Heart left ventricle (tissue), 16 donors: ENCODE measurements around the gene NFASC. TPM values are rescaled to one million over a fixed set of nuclear protein-coding genes. Genes with fewer than 3 reads are reported as not detected.

Experiments used
- ATAC-seq, 4 donors: fragments of 200-7000 bp; cut with Tn5 transposase; one replicate each; pipeline ENCODE4 v1.9.1; 2020 to 2022; ENCODE audit warnings: moderate library complexity in 4 of 4, mild to moderate bottlenecking in 3 of 4, moderate number of reproducible peaks in 1 of 4
- DNase-seq, 5 donors: peaks; one replicate each; pipeline ENCODE4 v3.0.0-alpha.2; 2020
- H3K27ac ChIP-seq, 12 donors: fragments of 200-600 bp; sonication (generic) in 4 of 12; one replicate each; pipeline versions ENCODE4 v1.5.0 to v1.8.0; 2016 to 2022; ENCODE audit warnings: mild to moderate bottlenecking in 2 of 12
- H3K27me3 ChIP-seq, 9 donors: fragments of 200-600 bp; sonication (generic) in 2 of 9; one replicate each; pipeline versions ENCODE4 v1.5.1 to v1.8.0; 2016 to 2022; ENCODE audit warnings: mild to moderate bottlenecking in 3 of 9
- H3K36me3 ChIP-seq, 9 donors: fragments of 200-600 bp; sonication (generic) in 2 of 9; one replicate each; pipeline versions ENCODE4 v1.5.0 to v1.8.0; 2018 to 2022; ENCODE audit warnings: mild to moderate bottlenecking in 2 of 9
- H3K4me1 ChIP-seq, 12 donors: fragments of 200-600 bp; sonication (generic) in 4 of 12; one replicate each; pipeline versions ENCODE4 v1.5.0 to v1.8.0; 2016 to 2022; ENCODE audit warnings: mild to moderate bottlenecking in 3 of 12
- H3K4me3 ChIP-seq, 12 donors: fragments of 200-600 bp; sonication (generic) in 4 of 12; one replicate each; pipeline versions ENCODE4 v1.5.0 to v1.8.0; 2017 to 2022; ENCODE audit warnings: mild to moderate bottlenecking in 9 of 12, moderate library complexity in 4 of 12
- H3K9me3 ChIP-seq, 12 donors: fragments of 200-600 bp; sonication (generic) in 4 of 12; one replicate each; pipeline versions ENCODE4 v1.5.0 to v1.8.0; 2016 to 2022; ENCODE audit warnings: mild to moderate bottlenecking in 1 of 12
- POLR2A ChIP-seq, 2 donors: fragments of 450-650 bp; IDR thresholded peaks; one replicate each; pipeline ENCODE4 v1.6.1; 2017; ENCODE audit warnings: antibody characterized with exemption in 2 of 2, mild to moderate bottlenecking in 2 of 2, moderate library complexity in 2 of 2
- WGBS, 4 donors: extraction: QIAGEN DNeasy Blood & Tissue Kit in 2 of 4; methylation state at CpG; one replicate each; pipeline versions ENCODE4 v1.1.5 to v1.1.7; 2013 to 2018; 5-methylcytosine and 5-hydroxymethylcytosine counted together
- intact Hi-C, 10 donors: fragments of 100-400 bp; cut with DNase I; formaldehyde crosslinking; loops; one replicate each; pipeline versions ENCODE4 v1.11.1 to v1.14.2; 2022
- polyA plus RNA-seq, 2 donors: library from polyadenylated mRNA; stranded (reverse); fragments of 200-250 nt; gene quantifications; one replicate each; pipeline ENCODE4 v1.2.3, GENCODE V29; 2013
- total RNA-seq, 9 donors: library from RNA; depleted of rRNA in 2 of 9; stranded (reverse); fragments of >200 nt in 2 of 9; fragmentation: NEBNext Ultra II Directional in 3 of 9; extraction: Animal tissue kit (Norgen Biotek cat#: 25700) in 3 of 9; gene quantifications; one replicate each; pipeline versions ENCODE4 v1.1.0 to v1.2.4, GENCODE V29; 2016 to 2023
- TF ChIP-seq, protein P1 (sequence below), 12 donors: fragments of 200-600 bp; sonication (generic) in 4 of 12; IDR thresholded peaks; one replicate each; pipeline versions ENCODE4 v1.5.0 to v1.8.0; 2018 to 2022; ENCODE audit warnings: antibody characterized with exemption in 12 of 12, mild to moderate bottlenecking in 5 of 12
- donor health status: ischemic (EF 13 %, LVEDD 7.1; RV severe dilation, severe dysfunction).
- donor health status: healthy with polysubstance abuse.
- donor health status: DM: no; HTN: yes; CAD: no.
- donor health status: DM: no; HTN: no; CAD: no.
- donor health status: ischemic (EF 25% LVEDD 6.9; RV normal size, moderate dysfunction).
- donor health status: ischemic (EF 25% LVEDD 5.7; RV mildly dilated, moderate dysfunction).
- donor health status: healthy.
- donor health status: DM: yes; HTN: yes; CAD: no.
- donor health status: ischemic (EF 35%, LVEDD 5.7; RV mildly dilated, moderate dysfunction).
- donor health status: nonischemic (EF 11% LVEDD 7.7; RV severe dilation, severe dysfunction).
- donor health status: DM: yes; HTN: yes; CAD: no.
- donor health status: PGD.
- donor health status: ischemic (EF 29% LVEDD 5.4; RV normal size, mild dysfunction).
- donor health status: nonischemic (EF 23%, LVEDD 6.1; RV moderate dilation, normal function).

NFASC gene
- total and polyA plus RNA-seq, 11 donors, result 2.5 to 14.6 (median 10.3) TPM

DNA sequence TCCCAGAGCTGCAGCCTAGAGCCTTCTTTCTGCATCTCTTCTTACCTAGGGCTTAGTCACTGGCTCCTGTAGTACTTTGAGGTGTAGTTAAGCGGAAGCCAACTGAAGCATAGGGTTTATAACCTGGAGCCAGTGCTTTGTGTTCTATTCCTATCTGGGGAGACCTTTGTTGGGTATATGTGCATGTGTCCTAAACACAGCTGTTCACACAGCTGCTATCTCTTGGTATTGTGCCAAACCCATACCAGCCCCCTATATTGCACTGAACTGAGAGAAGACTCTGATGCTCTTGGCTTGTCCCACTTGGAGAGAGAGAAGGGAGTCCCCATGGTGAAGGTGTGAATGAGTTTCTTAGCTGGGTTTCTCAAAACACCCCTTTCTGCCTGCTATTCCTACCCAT, 17.2 kb upstream of the NFASC start:
- Histone ChIP-seq H3K4me1 (peaks cover 0 to 7% (median 0%) of the 10 kb centered on the region in 12 donors), H3K36me3 (no peaks in the 10 kb centered on the region), H3K27ac (no peak overlapping the region), H3K9me3 (no peaks in the 10 kb centered on the region), H3K27me3 (no peaks in the 10 kb centered on the region), H3K4me3 (no peak overlapping the region)
- intact Hi-C loops, result no loop called here
- no peak for TF ChIP-seq POLR2A (IDR thresholded peaks at IDR 0.05)
- TF ChIP-seq, protein P1, sequence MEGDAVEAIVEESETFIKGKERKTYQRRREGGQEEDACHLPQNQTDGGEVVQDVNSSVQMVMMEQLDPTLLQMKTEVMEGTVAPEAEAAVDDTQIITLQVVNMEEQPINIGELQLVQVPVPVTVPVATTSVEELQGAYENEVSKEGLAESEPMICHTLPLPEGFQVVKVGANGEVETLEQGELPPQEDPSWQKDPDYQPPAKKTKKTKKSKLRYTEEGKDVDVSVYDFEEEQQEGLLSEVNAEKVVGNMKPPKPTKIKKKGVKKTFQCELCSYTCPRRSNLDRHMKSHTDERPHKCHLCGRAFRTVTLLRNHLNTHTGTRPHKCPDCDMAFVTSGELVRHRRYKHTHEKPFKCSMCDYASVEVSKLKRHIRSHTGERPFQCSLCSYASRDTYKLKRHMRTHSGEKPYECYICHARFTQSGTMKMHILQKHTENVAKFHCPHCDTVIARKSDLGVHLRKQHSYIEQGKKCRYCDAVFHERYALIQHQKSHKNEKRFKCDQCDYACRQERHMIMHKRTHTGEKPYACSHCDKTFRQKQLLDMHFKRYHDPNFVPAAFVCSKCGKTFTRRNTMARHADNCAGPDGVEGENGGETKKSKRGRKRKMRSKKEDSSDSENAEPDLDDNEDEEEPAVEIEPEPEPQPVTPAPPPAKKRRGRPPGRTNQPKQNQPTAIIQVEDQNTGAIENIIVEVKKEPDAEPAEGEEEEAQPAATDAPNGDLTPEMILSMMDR (IDR thresholded peaks at IDR 0.05), result no peak
- DNase-seq, result no peak
- no peak for ATAC-seq
- WGBS, 4 donors, result 93 to 100% (median 97%) methylated on average over 1 of the region's 1 CpG

DNA sequence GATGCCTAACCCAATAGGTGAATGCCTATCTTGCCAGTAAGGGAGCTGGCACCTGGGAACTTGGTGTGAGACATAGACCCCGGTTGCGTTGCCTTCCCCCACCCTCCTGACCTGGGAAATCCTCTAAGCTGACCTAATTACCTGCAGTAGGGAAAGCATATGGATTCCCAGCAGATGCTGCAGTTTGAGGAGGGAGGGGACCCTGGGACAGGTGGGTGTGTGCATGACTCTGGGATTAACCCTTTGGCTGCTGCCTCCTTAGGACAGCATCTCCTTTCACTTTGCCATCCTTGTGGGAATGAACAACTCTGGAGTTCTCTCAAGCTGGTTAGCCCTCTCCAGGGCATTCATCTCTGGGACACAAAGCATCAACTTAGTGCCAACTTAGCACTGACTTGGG, 16.4 kb upstream of the NFASC start:
- Histone ChIP-seq H3K36me3 (no peaks in the 10 kb centered on the region), H3K4me3 (no peak overlapping the region), H3K27ac (no peak overlapping the region), H3K4me1 (peaks cover 0 to 7% (median 0%) of the 10 kb centered on the region in 12 donors), H3K9me3 (no peaks in the 10 kb centered on the region), H3K27me3 (no peaks in the 10 kb centered on the region)
- no peak for TF ChIP-seq POLR2A (IDR thresholded peaks at IDR 0.05)
- TF ChIP-seq, protein P1 (IDR thresholded peaks at IDR 0.05), result no peak
- DNase-seq (no peak), ATAC-seq (no peak)
- 35 to 39% (median 38%) methylated on average over 2 of the region's 2 CpGs for WGBS, 4 donors
- intact Hi-C loops, result no loop called here

DNA sequence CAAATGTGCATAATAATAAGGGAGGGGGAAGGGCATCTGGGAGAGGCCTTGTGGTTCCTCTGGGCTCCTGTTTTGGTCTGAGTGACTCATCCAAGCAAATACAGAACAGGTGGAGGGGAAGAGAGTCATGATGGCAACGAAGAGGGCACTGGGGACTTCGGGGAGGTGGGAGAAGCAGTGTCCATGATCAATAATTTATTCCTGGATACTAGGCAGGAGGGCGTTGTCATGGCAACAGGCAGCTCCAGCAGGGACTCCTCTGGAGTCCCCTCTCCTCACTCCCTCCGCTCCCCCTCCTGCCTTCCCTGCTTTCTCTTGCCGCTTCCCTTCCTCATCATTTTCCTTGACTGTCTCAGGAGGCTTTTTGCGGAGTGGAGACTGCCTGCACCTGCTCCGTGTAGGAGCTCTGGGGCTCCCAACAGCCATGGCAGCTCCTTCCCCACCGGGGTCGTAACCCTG, 12.3 kb upstream of the NFASC start:
- H3K27me3 ChIP-seq, result no peaks in the 10 kb centered on the region
- DNase-seq (no peak), ATAC-seq (no peak)
- intact Hi-C loops, result no loop called here
- 64 to 75% (median 67%) methylated on average over 9 of the region's 9 CpGs for WGBS, 4 donors
- no peak overlapping the region for H3K4me3 ChIP-seq
- TF ChIP-seq, protein P1 (IDR thresholded peaks at IDR 0.05), result no peak
- no peak for TF ChIP-seq POLR2A (IDR thresholded peaks at IDR 0.05)
- H3K27ac ChIP-seq, result no peak overlapping the region
- no peaks in the 10 kb centered on the region for H3K36me3 ChIP-seq
- no peaks in the 10 kb centered on the region for H3K9me3 ChIP-seq
- peaks cover 0 to 25% (median 5%) of the 10 kb centered on the region in 12 donors for H3K4me1 ChIP-seq

DNA sequence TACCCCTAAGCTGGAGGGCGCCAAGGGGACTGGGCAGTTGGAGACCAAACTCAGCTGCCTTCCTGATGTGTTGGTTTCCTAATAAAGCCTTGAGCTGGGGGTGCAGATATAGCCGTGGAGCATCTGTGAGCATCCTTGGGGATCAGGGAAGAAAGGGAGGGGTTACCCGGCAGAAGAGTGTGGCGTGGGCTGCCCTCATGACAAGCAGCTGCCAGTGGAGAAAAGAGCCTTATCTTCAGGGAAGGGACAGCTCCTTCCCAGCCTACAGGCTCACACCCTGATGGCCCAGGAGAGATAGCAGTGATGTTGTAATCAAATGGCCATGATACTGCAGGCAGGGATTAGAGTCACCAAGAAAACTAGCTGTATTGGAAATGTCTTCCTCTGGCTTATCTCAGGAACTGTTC, 10.8 kb upstream of the NFASC start:
- peak in 1 of 4 donors; percentile 23 for ATAC-seq
- WGBS, 4 donors, result 44 to 67% (median 52%) methylated on average over 4 of the region's 4 CpGs
- intact Hi-C loops, result loop anchor here in 1 of 10 donors (5.0 kb wide), 1 partner anchor 43 kb away; no protein-coding TSS in a partner anchor

More for the DNA sequence above, 10.8 kb upstream of the NFASC start:
- no peak for DNase-seq
- H3K4me3 ChIP-seq, result no peak overlapping the region
- peaks cover 0 to 25% (median 5%) of the 10 kb centered on the region in 12 donors for H3K4me1 ChIP-seq
- H3K9me3 ChIP-seq, result no peaks in the 10 kb centered on the region
- no peaks in the 10 kb centered on the region for H3K27me3 ChIP-seq
- no peaks in the 10 kb centered on the region for H3K36me3 ChIP-seq
- TF ChIP-seq POLR2A (IDR thresholded peaks at IDR 0.05), result no peak
- TF ChIP-seq, protein P1 (IDR thresholded peaks at IDR 0.05), result no peak
- H3K27ac ChIP-seq, result no peak overlapping the region
